BLaER1 treated with 17β-estradiol and CSF1 and Interleukin-3, amounts not matched to agents 10 nM and 100 nM (cell line): ENCODE data around the gene PLEKHG7.
"Not testable (repeated sequence)": the region's sequence is repeated elsewhere in the genome, so short reads cannot be mapped to it uniquely, and the experiment has no call there.

Source experiments
- H3K27ac ChIP-seq, 11 experiments: shearing (Covaris generic); formaldehyde crosslinking; 2 replicates each; pipeline ENCODE4 v1.8.1; 2022
- H3K27me3 ChIP-seq, 11 experiments: shearing (Covaris generic); formaldehyde crosslinking; 2 replicates each; pipeline ENCODE4 v1.8.1; 2022
- H3K36me3 ChIP-seq, 11 experiments: shearing (Covaris generic); formaldehyde crosslinking; 2 replicates each; pipeline ENCODE4 v1.8.1; 2022
- H3K4me1 ChIP-seq, 10 experiments: shearing (Covaris generic); formaldehyde crosslinking; 2 replicates each; pipeline ENCODE4 v1.8.1; 2022
- H3K4me2 ChIP-seq, 11 experiments: shearing (Covaris generic); formaldehyde crosslinking; 2 replicates each; pipeline ENCODE4 v1.8.1; 2022
- H3K4me3 ChIP-seq, 10 experiments: shearing (Covaris generic); formaldehyde crosslinking; 2 replicates each; pipeline ENCODE4 v1.8.1; 2022
- H3K9ac ChIP-seq, 11 experiments: shearing (Covaris generic); formaldehyde crosslinking; 2 replicates each; pipeline ENCODE4 v1.8.1; 2022
- H3K9me3 ChIP-seq, 11 experiments: shearing (Covaris generic); formaldehyde crosslinking; replicated peaks in 1 of 11; 2 replicates each; pipeline ENCODE4 v1.8.1; 2022
- H4K20me1 ChIP-seq, 11 experiments: shearing (Covaris generic); formaldehyde crosslinking; 2 replicates each; pipeline ENCODE4 v1.8.1; 2022
- Cebpa-rat ChIP-seq, 11 experiments: shearing (Covaris generic); IDR thresholded peaks; 2 replicates each; pipeline ENCODE4 v1.8.1; 2022

The PLEKHG7 gene

GRCh38 chr12:92702754-92703679 is at the start of gene PLEKHG7:
TSS of gene PLEKHG7 (plus strand) at chr12:92702989. CDS start at chr12:92706632, 3,643 bp downstream.
- Histone ChIP-seq H4K20me1 (no peaks in the 10 kb centered on the region), H3K27ac (no peak within 1 kb of the TSS), H3K4me3 (no peak within 1 kb of the TSS), H3K4me2 (no peak within 1 kb of the TSS), H3K4me1 (no peaks in the 10 kb centered on the region), H3K36me3 (no peaks in the 10 kb centered on the region), H3K9ac (no peak within 1 kb of the TSS), H3K9me3 (peaks cover 0 to 6% (median 5%) of the 10 kb centered on the region in 11 experiments; a peak in 19 of 22 replicates), H3K27me3 (no peaks in the 10 kb centered on the region)
- TF ChIP-seq Cebpa-rat (IDR thresholded peaks at IDR 0.05): no peak

GRCh38 chr12:92654256-92654655 is 48.5 kb upstream of the PLEKHG7 start:
- H3K9ac ChIP-seq, H3K27ac ChIP-seq, H3K4me2 ChIP-seq, H3K36me3 ChIP-seq, H3K9me3 ChIP-seq, H3K4me3 ChIP-seq, H3K27me3 ChIP-seq, H4K20me1 ChIP-seq: not testable (repeated sequence)
- H3K4me1 ChIP-seq: peaks cover 6 to 13% (median 7%) of the 10 kb centered on the region in 10 experiments; a peak in 18 of 20 replicates

GRCh38 chr12:92654929-92655328 is 47.9 kb upstream of the PLEKHG7 start:
- Histone ChIP-seq H3K36me3 (no peaks in the 10 kb centered on the region), H3K9ac (no peak overlapping the region), H4K20me1 (no peaks in the 10 kb centered on the region), H3K27me3 (no peaks in the 10 kb centered on the region), H3K4me3 (no peak overlapping the region), H3K4me2 (no peak overlapping the region), H3K9me3 (no peaks in the 10 kb centered on the region), H3K4me1 (peaks cover 0 to 7% (median 7%) of the 10 kb centered on the region in 10 experiments; a peak in 16 of 20 replicates), H3K27ac (no peak overlapping the region)
- TF ChIP-seq Cebpa-rat (IDR thresholded peaks at IDR 0.05): no peak

- Histone ChIP-seq H3K27ac (no peak overlapping the region), H4K20me1 (no peaks in the 10 kb centered on the region), H3K27me3 (no peaks in the 10 kb centered on the region), H3K9ac (no peak overlapping the region), H3K4me3 (no peak overlapping the region), H3K9me3 (peaks cover 0 to 10% (median 6%) of the 10 kb centered on the region in 11 experiments; a peak in 13 of 22 replicates), H3K4me2 (no peak overlapping the region), H3K36me3 (no peaks in the 10 kb centered on the region), H3K4me1 (peaks cover 0 to 7% (median 6%) of the 10 kb centered on the region in 10 experiments; a peak in 14 of 20 replicates)
- TF ChIP-seq Cebpa-rat (IDR thresholded peaks at IDR 0.05): no peak
These were observed 45.9 kb upstream of the PLEKHG7 start for GRCh38 chr12:92656911-92657310.

- H3K27me3 ChIP-seq: no peaks in the 10 kb centered on the region
- TF ChIP-seq Cebpa-rat (IDR thresholded peaks at IDR 0.05): no peak
- peaks cover 0 to 15% (median 8%) of the 10 kb centered on the region in 11 experiments; a peak in 14 of 22 replicates for H3K9me3 ChIP-seq
- H3K9ac ChIP-seq: no peak overlapping the region
- H3K36me3 ChIP-seq: no peaks in the 10 kb centered on the region
- no peak overlapping the region for H3K4me3 ChIP-seq
- peaks cover 0 to 2% (median under 1%) of the 10 kb centered on the region in 10 experiments; a peak in 12 of 20 replicates for H3K4me1 ChIP-seq
- no peak overlapping the region for H3K4me2 ChIP-seq
- H3K27ac ChIP-seq: no peak overlapping the region
- H4K20me1 ChIP-seq: no peaks in the 10 kb centered on the region
These were observed 45.0 kb upstream of the PLEKHG7 start for GRCh38 chr12:92657770-92658169.

GRCh38 chr12:92658611-92659010 is 44.2 kb upstream of the PLEKHG7 start:
- H3K36me3 ChIP-seq: no peaks in the 10 kb centered on the region
- H3K27ac ChIP-seq: no peak overlapping the region
- no peaks in the 10 kb centered on the region for H4K20me1 ChIP-seq
- TF ChIP-seq Cebpa-rat (IDR thresholded peaks at IDR 0.05): no peak
- H3K4me1 ChIP-seq: no peaks in the 10 kb centered on the region
- H3K4me3 ChIP-seq: no peak overlapping the region
- no peak overlapping the region for H3K9ac ChIP-seq
- H3K4me2 ChIP-seq: no peak overlapping the region
- peaks cover 0 to 15% (median 8%) of the 10 kb centered on the region in 11 experiments; a peak in 14 of 22 replicates for H3K9me3 ChIP-seq
- H3K27me3 ChIP-seq: no peaks in the 10 kb centered on the region

- Histone ChIP-seq H3K27me3 (no peaks in the 10 kb centered on the region), H3K4me2 (no peak overlapping the region), H3K36me3 (no peaks in the 10 kb centered on the region), H3K27ac (no peak overlapping the region), H3K9me3 (peaks cover 0 to 15% (median 8%) of the 10 kb centered on the region in 11 experiments; a peak in 14 of 22 replicates), H3K4me1 (no peaks in the 10 kb centered on the region), H3K4me3 (no peak overlapping the region), H4K20me1 (no peaks in the 10 kb centered on the region), H3K9ac (no peak overlapping the region)
- no peak for TF ChIP-seq Cebpa-rat (IDR thresholded peaks at IDR 0.05)
These were observed 41.5 kb upstream of the PLEKHG7 start for GRCh38 chr12:92661269-92661668.

- no peaks in the 10 kb centered on the region for H3K4me1 ChIP-seq
- no peaks in the 10 kb centered on the region for H4K20me1 ChIP-seq
- H3K27ac ChIP-seq: no peak overlapping the region
- no peaks in the 10 kb centered on the region for H3K27me3 ChIP-seq
- H3K9me3 ChIP-seq: peaks cover 0 to 15% (median 8%) of the 10 kb centered on the region in 11 experiments; a peak in 14 of 22 replicates
- TF ChIP-seq Cebpa-rat (IDR thresholded peaks at IDR 0.05): no peak
- no peaks in the 10 kb centered on the region for H3K36me3 ChIP-seq
- H3K4me3 ChIP-seq: no peak overlapping the region
- no peak overlapping the region for H3K4me2 ChIP-seq
- no peak overlapping the region for H3K9ac ChIP-seq
These were observed 37.3 kb upstream of the PLEKHG7 start for GRCh38 chr12:92665496-92665895.

- Histone ChIP-seq H3K4me2 (no peak overlapping the region), H3K4me3 (no peak overlapping the region), H3K9ac (no peak overlapping the region), H3K27me3 (no peaks in the 10 kb centered on the region), H3K36me3 (no peaks in the 10 kb centered on the region), H3K9me3 (no peaks in the 10 kb centered on the region), H3K4me1 (no peaks in the 10 kb centered on the region), H3K27ac (no peak overlapping the region), H4K20me1 (no peaks in the 10 kb centered on the region)
- TF ChIP-seq Cebpa-rat (IDR thresholded peaks at IDR 0.05): no peak
These were observed 34.0 kb upstream of the PLEKHG7 start for GRCh38 chr12:92668739-92669138.

GRCh38 chr12:92671524-92671923 is 31.3 kb upstream of the PLEKHG7 start:
- H3K27me3 ChIP-seq, H3K9me3 ChIP-seq, H3K4me2 ChIP-seq, H3K36me3 ChIP-seq, H3K9ac ChIP-seq, H3K4me1 ChIP-seq, H4K20me1 ChIP-seq, H3K4me3 ChIP-seq, H3K27ac ChIP-seq: not testable (repeated sequence)
